Measurements from ENCODE around the gene PMPCA.
"Not testable (repeated sequence)": the region's sequence is repeated elsewhere in the genome, so short reads cannot be mapped to it uniquely, and the experiment has no call there.

PMPCA gene

GRCh38 chr9:136407061-136407460, 3.4 kb upstream of the PMPCA start:
- not testable (repeated sequence) for H3K27ac ChIP-seq (ENCODE audit: low read length); H3K9ac ChIP-seq (ENCODE audit: low read length); H3K27me3 ChIP-seq (ENCODE audit: control insufficient read depth, insufficient read depth, low read length); H3K4me1 ChIP-seq (ENCODE audit: control insufficient read depth, low read depth, low read length); H3K9me3 ChIP-seq (ENCODE audit: control insufficient read depth, low read depth, low read length); H3K4me3 ChIP-seq (ENCODE audit: low read length)
- peaks cover 42% of the 10 kb centered on the region for H3K36me3 ChIP-seq (ENCODE audit: control insufficient read depth, low read depth, low read length)

- Histone ChIP-seq H3K4me1 (ENCODE audit: control insufficient read depth, low read depth, low read length) (no peaks in the 10 kb centered on the region), H3K9ac (ENCODE audit: low read length) (no peak overlapping the region), H3K27me3 (ENCODE audit: control insufficient read depth, insufficient read depth, low read length) (no peaks in the 10 kb centered on the region), H3K27ac (ENCODE audit: low read length) (no peak overlapping the region), H3K4me3 (ENCODE audit: low read length) (no peak overlapping the region), H3K36me3 (ENCODE audit: control insufficient read depth, low read depth, low read length) (peaks cover 41% of the 10 kb centered on the region), H3K9me3 (ENCODE audit: control insufficient read depth, low read depth, low read length) (no peaks in the 10 kb centered on the region)
Measured at GRCh38 chr9:136407911-136408310, 2.5 kb upstream of the PMPCA start.

GRCh38 chr9:136409557-136410455, 652 bp upstream of the PMPCA start:
- H3K4me3 ChIP-seq (ENCODE audit: low read length): peak overlapping the region; percentile 74
- H3K9ac ChIP-seq (ENCODE audit: low read length): peak overlapping the region; percentile 86
- no peaks in the 10 kb centered on the region for H3K4me1 ChIP-seq (ENCODE audit: control insufficient read depth, low read depth, low read length)
- no peak overlapping the region for H3K27ac ChIP-seq (ENCODE audit: low read length)
- H3K9me3 ChIP-seq (ENCODE audit: control insufficient read depth, low read depth, low read length): no peaks in the 10 kb centered on the region
- H3K36me3 ChIP-seq (ENCODE audit: control insufficient read depth, low read depth, low read length): peaks cover 57% of the 10 kb centered on the region
- H3K27me3 ChIP-seq (ENCODE audit: control insufficient read depth, insufficient read depth, low read length): no peaks in the 10 kb centered on the region

- Histone ChIP-seq H3K27ac (ENCODE audit: low read length) (no peak overlapping the region), H3K9ac (ENCODE audit: low read length) (peak overlapping the region; percentile 89), H3K4me1 (ENCODE audit: control insufficient read depth, low read depth, low read length) (no peaks in the 10 kb centered on the region), H3K9me3 (ENCODE audit: control insufficient read depth, low read depth, low read length) (no peaks in the 10 kb centered on the region), H3K27me3 (ENCODE audit: control insufficient read depth, insufficient read depth, low read length) (no peaks in the 10 kb centered on the region), H3K4me3 (ENCODE audit: low read length) (peak overlapping the region; percentile 83), H3K36me3 (ENCODE audit: control insufficient read depth, low read depth, low read length) (peaks cover 56% of the 10 kb centered on the region)
Measured at GRCh38 chr9:136411378-136411777, 920 bp downstream of the PMPCA start.

- no peaks in the 10 kb centered on the region for H3K9me3 ChIP-seq (ENCODE audit: control insufficient read depth, low read depth, low read length)
- H3K4me3 ChIP-seq (ENCODE audit: low read length): no peak overlapping the region
- H3K36me3 ChIP-seq (ENCODE audit: control insufficient read depth, low read depth, low read length): peaks cover 54% of the 10 kb centered on the region
- H3K27me3 ChIP-seq (ENCODE audit: control insufficient read depth, insufficient read depth, low read length): no peaks in the 10 kb centered on the region
- H3K4me1 ChIP-seq (ENCODE audit: control insufficient read depth, low read depth, low read length): no peaks in the 10 kb centered on the region
- no peak overlapping the region for H3K9ac ChIP-seq (ENCODE audit: low read length)
- no peak overlapping the region for H3K27ac ChIP-seq (ENCODE audit: low read length)
Measured at GRCh38 chr9:136412962-136413361, 2.5 kb downstream of the PMPCA start.

GRCh38 chr9:136416427-136416826, 6.0 kb downstream of the PMPCA start:
- Histone ChIP-seq H3K27me3 (ENCODE audit: control insufficient read depth, insufficient read depth, low read length) (no peaks in the 10 kb centered on the region), H3K27ac (ENCODE audit: low read length) (no peak overlapping the region), H3K4me1 (ENCODE audit: control insufficient read depth, low read depth, low read length) (no peaks in the 10 kb centered on the region), H3K36me3 (ENCODE audit: control insufficient read depth, low read depth, low read length) (peaks cover 82% of the 10 kb centered on the region), H3K4me3 (ENCODE audit: low read length) (no peak overlapping the region), H3K9me3 (ENCODE audit: control insufficient read depth, low read depth, low read length) (no peaks in the 10 kb centered on the region), H3K9ac (ENCODE audit: low read length) (no peak overlapping the region)

- Histone ChIP-seq H3K4me1 (ENCODE audit: control insufficient read depth, low read depth, low read length) (no peaks in the 10 kb centered on the region), H3K9ac (ENCODE audit: low read length) (no peak overlapping the region), H3K27me3 (ENCODE audit: control insufficient read depth, insufficient read depth, low read length) (no peaks in the 10 kb centered on the region), H3K9me3 (ENCODE audit: control insufficient read depth, low read depth, low read length) (no peaks in the 10 kb centered on the region), H3K27ac (ENCODE audit: low read length) (no peak overlapping the region), H3K4me3 (ENCODE audit: low read length) (no peak overlapping the region), H3K36me3 (ENCODE audit: control insufficient read depth, low read depth, low read length) (peaks cover 86% of the 10 kb centered on the region)
Measured at GRCh38 chr9:136416914-136417313, 6.5 kb downstream of the PMPCA start.

GRCh38 chr9:136418182-136419091, 8.0 kb downstream of the PMPCA start:
- H3K36me3 ChIP-seq (ENCODE audit: control insufficient read depth, low read depth, low read length): peaks cover 88% of the 10 kb centered on the region
- H3K4me3 ChIP-seq (ENCODE audit: low read length): no peak overlapping the region
- H3K9ac ChIP-seq (ENCODE audit: low read length): no peak overlapping the region
- H3K27ac ChIP-seq (ENCODE audit: low read length): no peak overlapping the region
- H3K9me3 ChIP-seq (ENCODE audit: control insufficient read depth, low read depth, low read length): no peaks in the 10 kb centered on the region
- no peaks in the 10 kb centered on the region for H3K4me1 ChIP-seq (ENCODE audit: control insufficient read depth, low read depth, low read length)
- no peaks in the 10 kb centered on the region for H3K27me3 ChIP-seq (ENCODE audit: control insufficient read depth, insufficient read depth, low read length)

- Histone ChIP-seq H3K4me3 (ENCODE audit: low read length) (no peak overlapping the region), H3K36me3 (ENCODE audit: control insufficient read depth, low read depth, low read length) (peaks cover 86% of the 10 kb centered on the region), H3K9me3 (ENCODE audit: control insufficient read depth, low read depth, low read length) (no peaks in the 10 kb centered on the region), H3K4me1 (ENCODE audit: control insufficient read depth, low read depth, low read length) (no peaks in the 10 kb centered on the region), H3K27me3 (ENCODE audit: control insufficient read depth, insufficient read depth, low read length) (no peaks in the 10 kb centered on the region), H3K9ac (ENCODE audit: low read length) (no peak overlapping the region), H3K27ac (ENCODE audit: low read length) (no peak overlapping the region)
Measured at GRCh38 chr9:136419092-136419420, 8.6 kb downstream of the PMPCA start.

GRCh38 chr9:136421791-136422190, 11.3 kb downstream of the PMPCA start:
- no peaks in the 10 kb centered on the region for H3K9me3 ChIP-seq (ENCODE audit: control insufficient read depth, low read depth, low read length)
- H3K27me3 ChIP-seq (ENCODE audit: control insufficient read depth, insufficient read depth, low read length): no peaks in the 10 kb centered on the region
- H3K27ac ChIP-seq (ENCODE audit: low read length): no peak overlapping the region
- H3K4me1 ChIP-seq (ENCODE audit: control insufficient read depth, low read depth, low read length): no peaks in the 10 kb centered on the region
- H3K4me3 ChIP-seq (ENCODE audit: low read length): no peak overlapping the region
- peaks cover 72% of the 10 kb centered on the region for H3K36me3 ChIP-seq (ENCODE audit: control insufficient read depth, low read depth, low read length)
- no peak overlapping the region for H3K9ac ChIP-seq (ENCODE audit: low read length)

GRCh38 chr9:136422876-136423275, 12.4 kb downstream of the PMPCA start:
- peaks cover 65% of the 10 kb centered on the region for H3K36me3 ChIP-seq (ENCODE audit: control insufficient read depth, low read depth, low read length)

More at GRCh38 chr9:136422876-136423275, 12.4 kb downstream of the PMPCA start:
- Histone ChIP-seq H3K4me3 (ENCODE audit: low read length) (no peak overlapping the region), H3K9ac (ENCODE audit: low read length) (no peak overlapping the region), H3K4me1 (ENCODE audit: control insufficient read depth, low read depth, low read length) (no peaks in the 10 kb centered on the region), H3K27me3 (ENCODE audit: control insufficient read depth, insufficient read depth, low read length) (no peaks in the 10 kb centered on the region), H3K27ac (ENCODE audit: low read length) (no peak overlapping the region), H3K9me3 (ENCODE audit: control insufficient read depth, low read depth, low read length) (no peaks in the 10 kb centered on the region)
